Body of pancreas (tissue), 4 donors: ENCODE data around the gene ADAMTSL5.

Experiments
- POLR2A ChIP-seq, 3 donors: fragments of 450-650 bp; IDR thresholded peaks; one replicate each; pipeline ENCODE4 v1.6.1; 2016; ENCODE audit warnings: antibody characterized with exemption in 3 of 3, mild to moderate bottlenecking in 2 of 3
- TF ChIP-seq, protein P1 (sequence below), 7 experiments: fragments of 450-650 bp in 4 of 7; fragments of 200-600 bp in 3 of 7; sonication (generic) in 3 of 7; IDR thresholded peaks; one replicate each; pipeline ENCODE4 v1.5.1; 2016 to 2019; ENCODE audit warnings: antibody characterized with exemption in 7 of 7

DNA sequence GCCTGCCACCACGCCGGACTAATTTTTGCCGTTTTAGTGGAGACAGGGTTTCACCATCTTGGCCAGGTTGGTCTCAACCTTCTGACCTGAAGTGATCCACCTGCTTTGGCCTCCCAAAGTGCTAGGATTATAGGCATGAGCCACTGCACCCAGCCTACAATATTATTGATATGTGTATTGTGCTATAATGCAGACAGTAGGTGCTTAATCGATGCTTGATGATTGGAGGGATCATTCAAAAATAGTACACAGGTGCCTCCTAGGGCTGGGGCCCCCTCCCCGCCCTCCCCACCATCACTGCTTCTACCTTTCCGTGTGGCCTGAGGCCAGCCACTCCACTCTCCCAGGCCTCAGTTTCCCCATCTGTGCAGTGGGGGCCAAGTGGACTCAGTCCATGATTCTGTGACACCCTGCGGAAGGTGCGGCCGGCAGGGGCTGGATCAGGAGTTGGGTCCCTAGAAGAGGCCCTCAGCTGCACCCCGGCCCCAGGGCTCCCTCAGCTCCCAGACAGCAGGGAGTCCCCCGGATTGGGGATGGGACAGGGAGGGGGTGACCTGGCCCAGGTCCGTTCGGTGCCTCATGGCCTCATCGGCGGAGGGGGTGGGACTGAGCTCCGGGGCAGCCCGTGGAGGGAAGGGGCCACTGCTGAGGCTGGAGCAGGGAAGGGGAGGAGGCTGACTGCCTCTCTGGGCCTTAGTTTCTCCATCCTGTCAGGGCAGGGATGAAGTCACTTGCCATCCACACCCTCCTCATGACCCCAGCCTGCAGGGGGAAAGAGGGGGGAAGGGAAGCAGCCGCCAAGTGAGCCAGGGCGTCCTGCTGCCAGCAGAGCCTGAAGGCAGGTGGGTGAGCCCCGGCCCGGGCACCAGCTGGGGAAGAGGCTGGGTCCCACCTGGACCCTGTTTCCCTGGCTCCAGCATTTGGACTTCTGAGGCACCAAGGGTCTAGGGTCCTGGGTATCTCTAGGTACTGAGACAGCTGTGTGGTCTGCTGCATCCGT lies 1.2 kb downstream of the ADAMTSL5 start:
- TF ChIP-seq, protein P1, sequence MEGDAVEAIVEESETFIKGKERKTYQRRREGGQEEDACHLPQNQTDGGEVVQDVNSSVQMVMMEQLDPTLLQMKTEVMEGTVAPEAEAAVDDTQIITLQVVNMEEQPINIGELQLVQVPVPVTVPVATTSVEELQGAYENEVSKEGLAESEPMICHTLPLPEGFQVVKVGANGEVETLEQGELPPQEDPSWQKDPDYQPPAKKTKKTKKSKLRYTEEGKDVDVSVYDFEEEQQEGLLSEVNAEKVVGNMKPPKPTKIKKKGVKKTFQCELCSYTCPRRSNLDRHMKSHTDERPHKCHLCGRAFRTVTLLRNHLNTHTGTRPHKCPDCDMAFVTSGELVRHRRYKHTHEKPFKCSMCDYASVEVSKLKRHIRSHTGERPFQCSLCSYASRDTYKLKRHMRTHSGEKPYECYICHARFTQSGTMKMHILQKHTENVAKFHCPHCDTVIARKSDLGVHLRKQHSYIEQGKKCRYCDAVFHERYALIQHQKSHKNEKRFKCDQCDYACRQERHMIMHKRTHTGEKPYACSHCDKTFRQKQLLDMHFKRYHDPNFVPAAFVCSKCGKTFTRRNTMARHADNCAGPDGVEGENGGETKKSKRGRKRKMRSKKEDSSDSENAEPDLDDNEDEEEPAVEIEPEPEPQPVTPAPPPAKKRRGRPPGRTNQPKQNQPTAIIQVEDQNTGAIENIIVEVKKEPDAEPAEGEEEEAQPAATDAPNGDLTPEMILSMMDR (IDR thresholded peaks at IDR 0.05), result no peak
- TF ChIP-seq POLR2A (IDR thresholded peaks at IDR 0.05), result no peak
